Skeletal muscle satellite cell (primary cell): Measurements from ENCODE around the gene PCK1. TPM values are rescaled to one million over a fixed set of nuclear protein-coding genes. Genes with fewer than 3 reads are reported as not detected.
"Not testable (repeated sequence)": the region's sequence is repeated elsewhere in the genome, so short reads cannot be mapped to it uniquely, and the experiment has no call there.

Experiments used
- H3K27me3 ChIP-seq: 2 replicates; pipeline ENCODE4 v1.7.0; 2013; ENCODE audit warnings: low read length; ENCODE audit not compliant: control insufficient read depth, insufficient read depth
- H3K36me3 ChIP-seq: 2 replicates; pipeline ENCODE4 v1.7.0; 2013; ENCODE audit warnings: mild to moderate bottlenecking, control low read depth, low read length; ENCODE audit not compliant: insufficient read depth
- H3K4me1 ChIP-seq: 2 replicates; pipeline ENCODE4 v1.7.0; 2013; ENCODE audit warnings: low read length; ENCODE audit not compliant: control insufficient read depth, insufficient read depth
- H3K4me2 ChIP-seq: 2 replicates; pipeline ENCODE4 v1.7.0; 2013; ENCODE audit warnings: mild to moderate bottlenecking, low read length
- H3K4me3 ChIP-seq: 2 replicates; pipeline ENCODE4 v1.7.0; 2013; ENCODE audit warnings: low read length
- H3K9ac ChIP-seq: 2 replicates; pipeline ENCODE4 v1.7.0; 2013; ENCODE audit warnings: mild to moderate bottlenecking, low read depth, low read length, moderate library complexity
- H3K9me3 ChIP-seq: replicated peaks from 2 replicates; pipeline ENCODE4 v1.7.0; 2013; ENCODE audit warnings: mild to moderate bottlenecking, control low read depth, low read length
- total RNA-seq: library from RNA; depleted of rRNA; stranded (reverse); fragments of >200 nt; gene quantifications from 2 replicates; pipeline ENCODE4 v1.2.3, GENCODE V29; 2012; rRNA removed

Gene PCK1
- total RNA-seq = not detected in 2 replicates

GRCh38 chr20:57560554-57561355 is at the start of gene PCK1:
Gene PCK1 (plus strand): TSS chr20:57561110. CDS start chr20:57561412, 302 bp downstream.
- Histone ChIP-seq H3K9me3 (no peaks in the 10 kb centered on the region), H3K4me2 (no peak within 1 kb of the TSS), H3K9ac (no peak within 1 kb of the TSS), H3K27me3 (peaks cover 67% of the 10 kb centered on the region), H3K36me3 (no peaks in the 10 kb centered on the region), H3K4me3 (no peak within 1 kb of the TSS), H3K4me1 (no peaks in the 10 kb centered on the region)

- H3K27me3 ChIP-seq = peaks cover 50% of the 10 kb centered on the region
- not testable (repeated sequence) for H3K36me3 ChIP-seq
Observed at GRCh38 chr20:57511709-57512108, 49.2 kb upstream of the PCK1 start.

GRCh38 chr20:57512432-57512831 is 48.5 kb upstream of the PCK1 start:
- Histone ChIP-seq H3K27me3 (peaks cover 49% of the 10 kb centered on the region), H3K4me1 (no peaks in the 10 kb centered on the region), H3K4me3 (no peak overlapping the region), H3K4me2 (no peak overlapping the region), H3K9me3 (no peaks in the 10 kb centered on the region), H3K36me3 (no peaks in the 10 kb centered on the region), H3K9ac (no peak overlapping the region)

More at GRCh38 chr20:57511709-57512108, 49.2 kb upstream of the PCK1 start:
- not testable (repeated sequence) for H3K9me3 ChIP-seq, H3K4me1 ChIP-seq, H3K4me3 ChIP-seq, H3K9ac ChIP-seq, H3K4me2 ChIP-seq

- H3K27me3 ChIP-seq = peaks cover 50% of the 10 kb centered on the region
- H3K9me3 ChIP-seq = no peaks in the 10 kb centered on the region
- no peak overlapping the region for H3K4me2 ChIP-seq
- no peak overlapping the region for H3K4me3 ChIP-seq
- no peaks in the 10 kb centered on the region for H3K4me1 ChIP-seq
- H3K36me3 ChIP-seq = no peaks in the 10 kb centered on the region
- no peak overlapping the region for H3K9ac ChIP-seq
Observed at GRCh38 chr20:57513199-57513598, 47.7 kb upstream of the PCK1 start.

GRCh38 chr20:57514273-57514751 is 46.6 kb upstream of the PCK1 start:
- Histone ChIP-seq H3K9me3 (no peaks in the 10 kb centered on the region), H3K4me1 (no peaks in the 10 kb centered on the region), H3K4me3 (no peak overlapping the region), H3K27me3 (peaks cover 50% of the 10 kb centered on the region), H3K9ac (no peak overlapping the region), H3K36me3 (no peaks in the 10 kb centered on the region), H3K4me2 (no peak overlapping the region)

GRCh38 chr20:57517904-57518303 is 43.0 kb upstream of the PCK1 start:
- Histone ChIP-seq H3K9ac (no peak overlapping the region), H3K9me3 (no peaks in the 10 kb centered on the region), H3K4me3 (no peak overlapping the region), H3K27me3 (peaks cover 66% of the 10 kb centered on the region), H3K36me3 (no peaks in the 10 kb centered on the region), H3K4me2 (no peak overlapping the region), H3K4me1 (no peaks in the 10 kb centered on the region)

GRCh38 chr20:57522380-57523140 is 38.4 kb upstream of the PCK1 start:
- no peaks in the 10 kb centered on the region for H3K4me1 ChIP-seq
- H3K4me3 ChIP-seq = no peak overlapping the region
- H3K9me3 ChIP-seq = no peaks in the 10 kb centered on the region
- peaks cover 48% of the 10 kb centered on the region for H3K27me3 ChIP-seq
- H3K4me2 ChIP-seq = no peak overlapping the region
- no peaks in the 10 kb centered on the region for H3K36me3 ChIP-seq
- H3K9ac ChIP-seq = no peak overlapping the region

GRCh38 chr20:57523782-57524181 is 37.1 kb upstream of the PCK1 start:
- Histone ChIP-seq H3K4me1 (no peaks in the 10 kb centered on the region), H3K4me3 (no peak overlapping the region), H3K9me3 (no peaks in the 10 kb centered on the region), H3K4me2 (no peak overlapping the region), H3K36me3 (no peaks in the 10 kb centered on the region), H3K27me3 (peaks cover 48% of the 10 kb centered on the region), H3K9ac (no peak overlapping the region)

- no peaks in the 10 kb centered on the region for H3K9me3 ChIP-seq
- H3K9ac ChIP-seq = no peak within 1 kb of the TSS
- peaks cover 45% of the 10 kb centered on the region for H3K27me3 ChIP-seq
- no peaks in the 10 kb centered on the region for H3K36me3 ChIP-seq
- H3K4me2 ChIP-seq = no peak within 1 kb of the TSS
- no peak within 1 kb of the TSS for H3K4me3 ChIP-seq
- H3K4me1 ChIP-seq = no peaks in the 10 kb centered on the region
Observed at GRCh38 chr20:57524511-57525176, 36.3 kb upstream of the PCK1 start, which contains the start of gene CTCFL. Gene CTCFL (minus strand): TSS chr20:57525140. CDS start chr20:57524205, 935 bp downstream.

GRCh38 chr20:57525328-57526086 is 35.4 kb upstream of the PCK1 start:
- H3K9ac ChIP-seq = no peak overlapping the region
- H3K4me1 ChIP-seq = no peaks in the 10 kb centered on the region
- H3K27me3 ChIP-seq = peaks cover 46% of the 10 kb centered on the region
- H3K4me2 ChIP-seq = no peak overlapping the region
- H3K36me3 ChIP-seq = no peaks in the 10 kb centered on the region
- no peak overlapping the region for H3K4me3 ChIP-seq
- no peaks in the 10 kb centered on the region for H3K9me3 ChIP-seq
